Breast epithelium (tissue), 3 donors: ENCODE measurements around the gene ERGIC2.

Source experiments
- POLR2A ChIP-seq: fragments of 450-650 bp; IDR thresholded peaks from one replicate; pipeline ENCODE4 v1.6.1; 2016; ENCODE audit warnings: antibody characterized with exemption, mild to moderate bottlenecking, moderate library complexity
- POLR2AphosphoS5 ChIP-seq, 3 donors: sonication (generic); formaldehyde crosslinking; IDR thresholded peaks; one replicate each; pipeline ENCODE4 v1.6.1; 2017; ENCODE audit warnings: antibody characterized with exemption in 3 of 3
- TF ChIP-seq, protein P1 (sequence below), 3 donors: fragments of 450-650 bp; IDR thresholded peaks; one replicate each; pipeline ENCODE4 v1.5.1; 2016 to 2017; ENCODE audit warnings: antibody characterized with exemption in 3 of 3, mild to moderate bottlenecking in 3 of 3, moderate library complexity in 3 of 3

GRCh38 chr12:29329411-29329810 lies 51.6 kb downstream of the ERGIC2 start:
- TF ChIP-seq POLR2A (no peak), POLR2AphosphoS5 (IDR thresholded peaks at IDR 0.05) (no peak)
- TF ChIP-seq, protein P1, sequence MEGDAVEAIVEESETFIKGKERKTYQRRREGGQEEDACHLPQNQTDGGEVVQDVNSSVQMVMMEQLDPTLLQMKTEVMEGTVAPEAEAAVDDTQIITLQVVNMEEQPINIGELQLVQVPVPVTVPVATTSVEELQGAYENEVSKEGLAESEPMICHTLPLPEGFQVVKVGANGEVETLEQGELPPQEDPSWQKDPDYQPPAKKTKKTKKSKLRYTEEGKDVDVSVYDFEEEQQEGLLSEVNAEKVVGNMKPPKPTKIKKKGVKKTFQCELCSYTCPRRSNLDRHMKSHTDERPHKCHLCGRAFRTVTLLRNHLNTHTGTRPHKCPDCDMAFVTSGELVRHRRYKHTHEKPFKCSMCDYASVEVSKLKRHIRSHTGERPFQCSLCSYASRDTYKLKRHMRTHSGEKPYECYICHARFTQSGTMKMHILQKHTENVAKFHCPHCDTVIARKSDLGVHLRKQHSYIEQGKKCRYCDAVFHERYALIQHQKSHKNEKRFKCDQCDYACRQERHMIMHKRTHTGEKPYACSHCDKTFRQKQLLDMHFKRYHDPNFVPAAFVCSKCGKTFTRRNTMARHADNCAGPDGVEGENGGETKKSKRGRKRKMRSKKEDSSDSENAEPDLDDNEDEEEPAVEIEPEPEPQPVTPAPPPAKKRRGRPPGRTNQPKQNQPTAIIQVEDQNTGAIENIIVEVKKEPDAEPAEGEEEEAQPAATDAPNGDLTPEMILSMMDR (IDR thresholded peaks at IDR 0.05) = no peak
